Measurements from ENCODE around the gene FHIP2A. TPM values are rescaled to one million over a fixed set of nuclear protein-coding genes. Genes with fewer than 3 reads are reported as not detected.
A peak's percentile ranks its signal among the peaks of the same experiment; 100 is the strongest.
"Not testable (repeated sequence)": the region's sequence is repeated elsewhere in the genome, so short reads cannot be mapped to it uniquely, and the experiment has no call there.

The FHIP2A gene
- total RNA-seq, 1 experiment from 2014 or later, result 15.3 TPM

DNA sequence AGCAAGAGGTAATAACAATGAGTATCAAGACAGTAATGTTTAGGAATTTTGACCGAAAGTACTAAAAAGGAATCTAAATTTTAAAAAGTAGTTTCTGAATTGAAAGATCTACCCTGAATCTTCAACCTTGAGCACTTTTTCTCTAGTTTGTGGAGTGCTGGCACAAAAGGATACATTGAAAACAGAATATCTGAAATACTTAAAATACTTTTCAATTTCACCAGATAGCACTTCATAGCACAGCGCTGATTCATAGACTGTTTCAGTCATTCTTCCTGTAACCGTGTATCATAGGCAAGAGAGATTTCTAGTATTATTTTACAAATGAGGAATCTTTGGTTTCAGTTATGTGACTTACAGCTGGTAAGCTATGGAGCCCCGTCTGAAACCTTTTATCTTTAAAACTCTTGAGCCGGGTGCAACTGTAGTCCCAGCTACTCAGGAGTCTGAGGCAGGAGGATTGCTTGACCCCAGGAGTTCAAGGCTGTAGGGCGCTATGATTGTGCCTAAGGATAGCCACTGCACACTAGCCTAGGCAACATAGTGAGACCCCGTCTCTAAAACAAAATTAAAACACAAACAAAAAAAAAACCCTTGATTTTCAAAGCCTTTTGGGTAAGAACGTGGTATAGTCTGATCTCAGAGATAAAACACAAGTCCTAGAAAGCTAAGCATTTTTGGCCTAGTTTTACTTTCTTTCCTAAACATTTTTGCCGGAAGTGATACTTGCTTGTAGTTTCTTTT, 35.1 kb downstream of the FHIP2A start:
- DNase-seq, result no peak
- H3K4me1 Mint-ChIP-seq (ENCODE audit: low read depth, unreplicated experiment), result peaks cover 11% of the 10 kb centered on the region
- intact Hi-C loops (cut with micrococcal nuclease; ENCODE audit: unreplicated experiment), result no loop called here
- H3K9me3 Mint-ChIP-seq (ENCODE audit: unreplicated experiment), result no peaks in the 10 kb centered on the region
- no peaks in the 10 kb centered on the region for H3K9me3 ChIP-seq
- POLR2A ChIA-PET, result no interaction called here
- CTCF ChIA-PET, result interaction anchor here (0.9 kb wide), 1 partner anchor 35 kb away, joined by 4 read pairs; the partner anchor contains the start of gene FHIP2A
- H3K36me3 Mint-ChIP-seq (ENCODE audit: insufficient read depth, unreplicated experiment), result peaks cover 13% of the 10 kb centered on the region
- no peak overlapping the region for H3K4me3 ChIP-seq (ENCODE audit: low read depth, low read length)
- TF ChIP-seq CTCF (IDR thresholded peaks at IDR 0.05; ENCODE audit: insufficient read depth in 1 of 2, low read depth in 1 of 2, low read length in 1 of 2, severe bottlenecking in 1 of 2, unreplicated experiment in 1 of 2), result no peak
- no peaks in the 10 kb centered on the region for H3K27me3 Mint-ChIP-seq (ENCODE audit: insufficient read depth, unreplicated experiment)
- peak overlapping the region; percentile 40 for H3K27ac Mint-ChIP-seq (ENCODE audit: unreplicated experiment)
- no peak overlapping the region for H3K4me3 Mint-ChIP-seq (ENCODE audit: unreplicated experiment)
- peaks cover 8% of the 10 kb centered on the region; the same call in 1 of the 2 replicates for H3K4me1 ChIP-seq
- H3K36me3 ChIP-seq (ENCODE audit: control insufficient read depth, insufficient read depth, low read length), result no peaks in the 10 kb centered on the region; the same call in none of the 2 replicates
- no peaks in the 10 kb centered on the region for H3K27me3 ChIP-seq (replicated peaks; ENCODE audit: control insufficient read depth, insufficient read depth, low read length)
- no TSS peak for BruUV-seq (replicated peaks)

- H3K27ac Mint-ChIP-seq (ENCODE audit: unreplicated experiment); H3K4me1 ChIP-seq; H3K27me3 ChIP-seq (replicated peaks; ENCODE audit: control insufficient read depth, insufficient read depth, low read length); H3K9me3 Mint-ChIP-seq (ENCODE audit: unreplicated experiment); H3K4me3 Mint-ChIP-seq (ENCODE audit: unreplicated experiment); DNase-seq; H3K4me3 ChIP-seq (ENCODE audit: low read depth, low read length); POLR2A ChIA-PET; H3K36me3 ChIP-seq (ENCODE audit: control insufficient read depth, insufficient read depth, low read length); intact Hi-C loops (cut with micrococcal nuclease; ENCODE audit: unreplicated experiment); BruUV-seq (replicated peaks); H3K9me3 ChIP-seq; H3K27me3 Mint-ChIP-seq (ENCODE audit: insufficient read depth, unreplicated experiment): not testable (repeated sequence)
- CTCF ChIA-PET, result interaction anchor here (0.9 kb wide), 1 partner anchor 36 kb away, joined by 4 read pairs; the partner anchor contains the start of gene FHIP2A
- Mint-ChIP-seq H3K4me1 (ENCODE audit: low read depth, unreplicated experiment) (peaks cover 11% of the 10 kb centered on the region), H3K36me3 (ENCODE audit: insufficient read depth, unreplicated experiment) (peaks cover 13% of the 10 kb centered on the region)
Observed at GRCh38 chr10:114857288-114857565, 35.6 kb downstream of the FHIP2A start.

DNA sequence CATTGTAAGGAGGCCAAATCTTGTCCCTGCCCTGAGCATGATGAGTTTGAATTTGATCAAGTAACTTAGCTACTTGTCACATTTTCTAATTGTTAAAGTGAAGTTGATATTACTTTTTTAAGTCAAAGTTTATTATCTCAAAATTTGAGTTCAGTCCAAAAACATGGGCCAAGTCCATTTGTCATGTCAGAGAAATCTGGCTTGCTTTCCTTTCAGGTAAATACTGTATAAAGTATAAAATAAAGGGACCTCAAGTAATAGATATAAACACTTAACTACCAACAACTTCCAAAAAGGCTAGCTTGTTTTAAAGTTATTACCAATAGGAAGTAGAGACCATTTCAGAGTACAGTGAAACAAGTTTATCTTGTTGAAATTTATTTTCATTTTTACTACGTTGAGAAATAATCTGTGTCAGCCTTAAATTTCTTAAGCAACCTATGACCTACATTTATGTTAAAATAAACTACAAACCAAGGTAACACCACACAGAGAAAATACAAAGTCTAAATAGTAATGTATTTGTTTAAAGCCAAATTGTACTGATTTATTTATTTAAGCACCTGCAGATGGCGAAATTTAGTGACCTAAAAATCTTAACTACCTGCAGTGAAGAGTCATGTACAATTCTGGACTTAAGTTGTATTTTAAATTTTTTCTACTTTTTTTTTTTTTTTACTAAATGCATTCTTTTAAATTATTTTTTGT, 36.5 kb downstream of the FHIP2A start:
- no peak overlapping the region for H3K4me3 ChIP-seq (ENCODE audit: low read depth, low read length)
- H3K27me3 ChIP-seq (replicated peaks; ENCODE audit: control insufficient read depth, insufficient read depth, low read length), result no peaks in the 10 kb centered on the region
- ChIA-PET POLR2A (no interaction called here), CTCF (no interaction called here)
- Mint-ChIP-seq H3K27me3 (ENCODE audit: insufficient read depth, unreplicated experiment) (no peaks in the 10 kb centered on the region), H3K36me3 (ENCODE audit: insufficient read depth, unreplicated experiment) (peaks cover 13% of the 10 kb centered on the region), H3K9me3 (ENCODE audit: unreplicated experiment) (no peaks in the 10 kb centered on the region), H3K4me1 (ENCODE audit: low read depth, unreplicated experiment) (peaks cover 11% of the 10 kb centered on the region), H3K4me3 (ENCODE audit: unreplicated experiment) (no peak overlapping the region), H3K27ac (ENCODE audit: unreplicated experiment) (no peak overlapping the region)
- H3K9me3 ChIP-seq, result no peaks in the 10 kb centered on the region
- TF ChIP-seq CTCF (IDR thresholded peaks at IDR 0.05; ENCODE audit: insufficient read depth in 1 of 2, low read depth in 1 of 2, low read length in 1 of 2, severe bottlenecking in 1 of 2, unreplicated experiment in 1 of 2), result no peak
- DNase-seq, result no peak
- H3K36me3 ChIP-seq (ENCODE audit: control insufficient read depth, insufficient read depth, low read length), result no peaks in the 10 kb centered on the region; the same call in 1 of the 2 replicates
- H3K4me1 ChIP-seq, result peaks cover 8% of the 10 kb centered on the region; the same call in 1 of the 2 replicates
- BruUV-seq (replicated peaks), result no TSS peak
- intact Hi-C loops (cut with micrococcal nuclease; ENCODE audit: unreplicated experiment), result no loop called here

Measured in Caco-2 (cell line).